Omental fat pad (tissue), 4 donors: ENCODE measurements around the gene C20orf141. TPM values are rescaled to one million over a fixed set of nuclear protein-coding genes. Genes with fewer than 3 reads are reported as not detected.
A peak's percentile ranks its signal among the peaks of the same experiment; 100 is the strongest.
"Not testable (repeated sequence)": the region's sequence is repeated elsewhere in the genome, so short reads cannot be mapped to it uniquely, and the experiment has no call there.

Experiments used
- ATAC-seq: fragments of 150-250 bp; one replicate; pipeline ENCODE4 v1.9.1; 2016; ENCODE audit warnings: mild to moderate bottlenecking, moderate library complexity; ENCODE audit not compliant: low FRiP score
- DNase-seq: peaks from one replicate; pipeline ENCODE4 v3.0.0-alpha.2; 2019; ENCODE audit warnings: low spot score
- total RNA-seq, 4 donors: library from RNA; depleted of rRNA; stranded (reverse); fragments of >200 nt; gene quantifications; one replicate each; pipeline ENCODE4 v1.1.0, GENCODE V29; 2016
- TF ChIP-seq, protein P1 (sequence below), 3 donors: fragments of 450-650 bp; IDR thresholded peaks; one replicate each; pipeline ENCODE4 v1.5.1; 2016 to 2017; ENCODE audit warnings: antibody characterized with exemption in 3 of 3, mild to moderate bottlenecking in 3 of 3, moderate library complexity in 2 of 3

The C20orf141 gene
- total RNA-seq, 4 donors from 2014 or later = 1.2 to 1.4 TPM; not detected in 2

DNA sequence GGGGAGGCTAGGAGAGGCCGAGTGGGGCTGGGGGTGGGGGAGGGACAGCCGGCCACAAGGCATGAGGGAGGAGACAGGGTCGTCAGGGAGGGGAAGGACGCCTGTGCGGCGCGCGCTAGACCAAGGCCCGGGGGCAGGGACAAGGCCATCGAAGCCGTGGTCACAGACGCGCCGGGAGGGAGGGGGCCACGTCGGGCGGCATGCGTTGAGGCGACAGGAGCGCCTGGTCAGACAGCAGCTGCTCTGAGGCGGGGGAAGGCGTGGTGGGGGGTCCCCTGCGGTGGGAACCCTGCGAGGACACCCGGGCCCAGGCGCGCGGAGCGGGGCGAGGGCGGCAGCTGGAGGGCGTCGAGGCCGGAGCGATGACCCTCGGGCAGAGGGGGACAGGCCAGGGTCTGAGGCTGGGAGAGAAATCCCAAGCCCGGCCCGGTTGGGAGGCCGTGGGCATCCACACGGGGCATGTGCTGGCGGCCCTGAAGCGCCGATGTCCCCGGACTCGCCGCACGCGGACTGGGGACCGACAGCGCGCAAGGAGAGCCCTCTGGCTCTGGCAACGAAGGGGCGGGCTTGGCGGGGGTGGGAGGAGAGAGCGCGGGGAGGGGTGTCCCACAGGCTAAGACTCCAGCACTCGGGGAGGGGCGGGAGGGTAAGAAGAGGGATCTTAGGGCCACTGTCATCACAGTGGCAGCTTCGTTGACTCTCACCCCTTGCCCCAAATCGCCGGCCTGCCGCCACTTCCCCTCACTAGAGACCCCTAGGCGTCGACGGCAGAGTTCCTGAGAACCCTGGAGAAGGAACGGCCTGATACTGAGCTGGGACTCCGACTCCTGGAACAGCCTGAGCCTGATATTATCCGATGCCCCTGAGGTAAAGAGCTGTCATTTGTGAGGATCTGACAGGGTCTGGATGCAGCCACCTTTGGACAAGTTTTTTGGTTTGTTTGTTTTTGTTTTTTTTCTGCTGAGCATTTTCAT, 6.4 kb downstream of the C20orf141 start:
- ATAC-seq (peak; percentile 33), DNase-seq (no peak)
- TF ChIP-seq, protein P1, sequence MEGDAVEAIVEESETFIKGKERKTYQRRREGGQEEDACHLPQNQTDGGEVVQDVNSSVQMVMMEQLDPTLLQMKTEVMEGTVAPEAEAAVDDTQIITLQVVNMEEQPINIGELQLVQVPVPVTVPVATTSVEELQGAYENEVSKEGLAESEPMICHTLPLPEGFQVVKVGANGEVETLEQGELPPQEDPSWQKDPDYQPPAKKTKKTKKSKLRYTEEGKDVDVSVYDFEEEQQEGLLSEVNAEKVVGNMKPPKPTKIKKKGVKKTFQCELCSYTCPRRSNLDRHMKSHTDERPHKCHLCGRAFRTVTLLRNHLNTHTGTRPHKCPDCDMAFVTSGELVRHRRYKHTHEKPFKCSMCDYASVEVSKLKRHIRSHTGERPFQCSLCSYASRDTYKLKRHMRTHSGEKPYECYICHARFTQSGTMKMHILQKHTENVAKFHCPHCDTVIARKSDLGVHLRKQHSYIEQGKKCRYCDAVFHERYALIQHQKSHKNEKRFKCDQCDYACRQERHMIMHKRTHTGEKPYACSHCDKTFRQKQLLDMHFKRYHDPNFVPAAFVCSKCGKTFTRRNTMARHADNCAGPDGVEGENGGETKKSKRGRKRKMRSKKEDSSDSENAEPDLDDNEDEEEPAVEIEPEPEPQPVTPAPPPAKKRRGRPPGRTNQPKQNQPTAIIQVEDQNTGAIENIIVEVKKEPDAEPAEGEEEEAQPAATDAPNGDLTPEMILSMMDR (IDR thresholded peaks at IDR 0.05) = no peak

DNA sequence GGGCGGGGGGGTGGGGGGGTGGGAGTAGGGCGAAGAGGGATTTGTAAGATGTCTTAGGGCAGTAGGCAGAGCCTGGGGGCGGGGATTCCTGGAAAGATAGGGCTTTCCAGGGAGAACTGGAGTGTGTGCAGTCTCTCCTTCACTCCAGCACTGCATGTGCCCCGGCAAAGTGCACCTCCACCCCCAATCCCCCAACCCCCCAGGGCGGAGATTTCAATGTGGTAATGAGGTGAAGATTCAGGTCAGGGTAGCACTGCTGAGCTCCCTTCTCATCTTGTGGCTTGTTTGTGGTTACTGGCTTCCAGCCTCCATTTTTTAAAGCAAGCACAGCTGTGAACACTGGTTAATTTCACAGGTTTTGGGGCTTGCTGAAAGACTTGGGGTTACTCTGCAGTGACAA, 7.3 kb downstream of the C20orf141 start:
- DNase-seq (no peak), ATAC-seq (peak; percentile 29)
- TF ChIP-seq, protein P1 (IDR thresholded peaks at IDR 0.05) = no peak

DNA sequence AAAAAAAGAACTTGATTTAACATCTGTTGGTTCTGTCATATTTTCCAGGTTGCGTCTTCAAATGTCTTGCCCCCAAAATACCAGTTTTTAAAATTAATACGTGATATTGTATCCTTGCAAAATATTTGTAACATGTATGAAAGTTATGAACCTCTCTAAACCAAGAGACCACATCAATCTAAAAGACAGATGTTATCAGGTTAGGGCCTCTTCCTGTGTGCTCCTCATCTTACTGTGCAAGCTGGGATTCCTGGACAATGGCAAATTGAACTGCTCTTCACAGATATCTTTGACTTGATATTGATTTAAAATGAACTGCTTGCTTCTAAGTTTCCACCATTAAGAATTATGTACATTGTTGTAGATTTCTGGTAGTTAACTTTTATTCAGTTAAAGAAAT, 11.0 kb downstream of the C20orf141 start:
- TF ChIP-seq, protein P1 (IDR thresholded peaks at IDR 0.05) = no peak
- no peak for ATAC-seq
- DNase-seq = no peak

DNA sequence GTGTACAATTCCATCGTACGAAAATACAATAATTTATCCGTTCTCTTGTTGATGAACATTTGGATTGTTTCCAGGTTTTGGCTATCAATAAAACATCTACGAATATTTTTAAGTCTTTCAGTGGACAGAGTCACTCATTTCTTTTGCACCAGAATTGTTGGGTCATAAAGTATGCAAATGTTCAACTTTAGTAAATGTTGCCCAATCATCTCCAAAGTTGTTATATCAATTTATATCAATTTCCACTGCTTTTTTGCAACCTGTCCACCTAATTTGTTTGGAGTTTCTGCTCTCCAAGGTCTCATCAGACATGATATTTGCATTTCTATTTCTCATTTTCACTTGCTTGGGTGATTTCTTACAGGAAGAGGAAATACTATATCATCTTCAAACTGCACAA, 11.9 kb downstream of the C20orf141 start:
- TF ChIP-seq, protein P1 (IDR thresholded peaks at IDR 0.05) = no peak
- ATAC-seq (no peak), DNase-seq (no peak)

DNA sequence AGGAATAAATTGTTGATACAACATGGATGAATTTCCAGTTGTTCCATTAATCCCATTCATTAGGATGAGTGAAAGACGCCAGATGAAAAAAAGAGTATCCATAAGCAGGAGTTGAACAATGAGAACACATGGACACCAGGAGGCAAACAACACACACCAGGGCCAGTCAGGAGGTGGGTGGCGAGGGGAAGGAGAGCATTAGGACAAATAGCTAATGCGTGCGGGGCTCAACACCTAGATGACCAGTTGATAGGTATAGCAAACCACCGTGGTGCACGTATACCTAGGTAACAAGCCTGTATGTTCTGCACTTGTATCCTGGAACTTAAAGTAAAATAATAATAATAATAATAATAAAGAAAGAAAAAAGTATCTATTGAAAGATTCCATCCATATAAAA, 14.6 kb downstream of the C20orf141 start:
- TF ChIP-seq, protein P1 (IDR thresholded peaks at IDR 0.05) = no peak
- DNase-seq (no peak), ATAC-seq (no peak)

DNA sequence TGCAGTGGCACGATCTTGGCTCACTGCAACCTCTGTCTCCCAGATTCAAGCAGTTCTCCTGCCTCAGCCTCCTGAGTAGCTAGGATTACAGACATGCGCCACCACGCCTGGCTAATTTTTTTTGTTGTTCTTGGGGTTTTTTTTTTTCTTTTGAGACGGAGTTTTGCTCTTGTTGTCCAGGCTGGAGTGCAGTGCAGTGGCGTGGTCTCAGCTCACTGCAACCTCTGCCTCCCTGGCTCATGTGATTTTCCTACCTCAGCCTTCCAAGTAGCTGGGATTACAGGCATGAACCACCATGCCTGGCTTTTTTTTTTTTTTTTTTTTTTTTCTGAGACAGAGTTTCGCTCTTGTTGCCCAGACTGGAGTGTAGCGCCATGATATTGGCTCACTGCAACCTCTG, 16.4 kb downstream of the C20orf141 start:
- not testable (repeated sequence) for DNase-seq, ATAC-seq

DNA sequence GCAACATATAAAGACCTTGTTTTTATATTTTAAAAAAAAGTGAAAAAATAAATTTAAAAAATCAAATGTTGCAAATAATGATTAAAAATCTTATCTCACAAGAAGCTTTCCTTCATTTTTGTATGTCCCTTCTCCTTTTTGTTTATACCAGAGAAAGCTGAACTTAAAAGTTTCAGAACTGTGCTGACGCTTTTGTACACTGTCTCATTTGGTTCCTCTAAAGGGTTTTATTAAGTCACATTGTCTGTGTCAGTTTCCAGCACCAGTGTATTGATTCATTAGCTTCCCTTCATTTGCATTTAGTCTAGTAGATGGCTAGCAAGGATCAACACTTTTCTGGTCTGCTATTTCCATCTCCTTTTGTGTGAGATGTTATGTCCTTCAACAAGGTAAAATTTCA, 19.0 kb downstream of the C20orf141 start:
- no peak for ATAC-seq
- DNase-seq = no peak
- TF ChIP-seq, protein P1 (IDR thresholded peaks at IDR 0.05) = no peak
